ENCODE data around the gene ATP4A.

The ATP4A gene

GRCh38 chr19:35545855-35546381 is 17.5 kb downstream of the ATP4A start:
- Histone ChIP-seq H3K9me3 (ENCODE audit: severe bottlenecking) (no peaks in the 10 kb centered on the region), H3K27ac (ENCODE audit: poor library complexity, severe bottlenecking) (peak overlapping the region; percentile 31), H3K27me3 (ENCODE audit: insufficient read depth, poor library complexity, severe bottlenecking) (no peaks in the 10 kb centered on the region), H3K36me3 (ENCODE audit: low read depth) (peaks cover 21% of the 10 kb centered on the region), H3K4me3 (ENCODE audit: severe bottlenecking) (peak overlapping the region; percentile 65), H3K4me1 (ENCODE audit: insufficient read depth, poor library complexity, severe bottlenecking) (peaks cover 6% of the 10 kb centered on the region)
- ATAC-seq (ENCODE audit: low read depth) (peak; percentile 57), DNase-seq (ENCODE audit: low spot score) (no peak)
- TF ChIP-seq CTCF (IDR thresholded peaks at IDR 0.05; ENCODE audit: poor library complexity, severe bottlenecking) = no peak

GRCh38 chr19:35545001-35545854 is 18.2 kb downstream of the ATP4A start, which contains the start of gene TMEM147:
TSS of gene TMEM147 (plus strand) at chr19:35545626. CDS start at chr19:35545740, 114 bp downstream.
- Histone ChIP-seq H3K27ac (ENCODE audit: poor library complexity, severe bottlenecking) (peak within 1 kb of the TSS; percentile 31), H3K4me3 (ENCODE audit: severe bottlenecking) (peak within 1 kb of the TSS; percentile 65), H3K4me1 (ENCODE audit: insufficient read depth, poor library complexity, severe bottlenecking) (peaks cover 6% of the 10 kb centered on the region), H3K27me3 (ENCODE audit: insufficient read depth, poor library complexity, severe bottlenecking) (no peaks in the 10 kb centered on the region), H3K9me3 (ENCODE audit: severe bottlenecking) (no peaks in the 10 kb centered on the region), H3K36me3 (ENCODE audit: low read depth) (peaks cover 21% of the 10 kb centered on the region)
- peak; percentile 93 for DNase-seq (ENCODE audit: low spot score)
- no peak for TF ChIP-seq CTCF (IDR thresholded peaks at IDR 0.05; ENCODE audit: poor library complexity, severe bottlenecking)
- peak; percentile 91 for ATAC-seq (ENCODE audit: low read depth)

GRCh38 chr19:35544110-35544802 is 19.2 kb downstream of the ATP4A start:
- H3K27ac ChIP-seq (ENCODE audit: poor library complexity, severe bottlenecking) = peak overlapping the region; percentile 31

GRCh38 chr19:35543280-35544109 is 20.0 kb downstream of the ATP4A start:
- Histone ChIP-seq H3K36me3 (ENCODE audit: low read depth) (peaks cover 21% of the 10 kb centered on the region), H3K4me3 (ENCODE audit: severe bottlenecking) (no peak overlapping the region), H3K27ac (ENCODE audit: poor library complexity, severe bottlenecking) (no peak overlapping the region), H3K9me3 (ENCODE audit: severe bottlenecking) (no peaks in the 10 kb centered on the region), H3K4me1 (ENCODE audit: insufficient read depth, poor library complexity, severe bottlenecking) (peaks cover 6% of the 10 kb centered on the region), H3K27me3 (ENCODE audit: insufficient read depth, poor library complexity, severe bottlenecking) (no peaks in the 10 kb centered on the region)
- no peak for TF ChIP-seq CTCF (IDR thresholded peaks at IDR 0.05; ENCODE audit: poor library complexity, severe bottlenecking)
- no peak for ATAC-seq (ENCODE audit: low read depth)
- DNase-seq (ENCODE audit: low spot score) = no peak

More at GRCh38 chr19:35544110-35544802, 19.2 kb downstream of the ATP4A start:
- Histone ChIP-seq H3K9me3 (ENCODE audit: severe bottlenecking) (no peaks in the 10 kb centered on the region), H3K4me3 (ENCODE audit: severe bottlenecking) (peak overlapping the region; percentile 65), H3K36me3 (ENCODE audit: low read depth) (peaks cover 21% of the 10 kb centered on the region), H3K4me1 (ENCODE audit: insufficient read depth, poor library complexity, severe bottlenecking) (peaks cover 6% of the 10 kb centered on the region), H3K27me3 (ENCODE audit: insufficient read depth, poor library complexity, severe bottlenecking) (no peaks in the 10 kb centered on the region)
- no peak for ATAC-seq (ENCODE audit: low read depth)
- no peak for DNase-seq (ENCODE audit: low spot score)
- TF ChIP-seq CTCF (IDR thresholded peaks at IDR 0.05; ENCODE audit: poor library complexity, severe bottlenecking) = no peak
